HL-60 (cell line): ENCODE measurements around the gene AIF1.

Experiments used
- DNase-seq, 2 experiments: peaks; one replicate each; pipeline ENCODE4 v3.0.0-alpha.2; 2010 to 2020; ENCODE audit warnings: low read depth in 1 of 2, low spot score in 1 of 2
- H3K27ac ChIP-seq: fragments of 250-450 bp; sonication (Bioruptor Pico); replicated peaks from 2 replicates; pipeline ENCODE4 v1.5.1; 2020; ENCODE audit warnings: mild to moderate bottlenecking, moderate library complexity
- H3K27me3 ChIP-seq: fragments of 250-450 bp; sonication (Bioruptor Pico); 2 replicates; pipeline ENCODE4 v1.5.1; 2021; ENCODE audit warnings: mild to moderate bottlenecking, moderate library complexity; ENCODE audit not compliant: insufficient read depth, poor library complexity, severe bottlenecking
- H3K4me3 ChIP-seq: replicated peaks from 2 replicates; pipeline ENCODE4 v1.5.1; 2011; ENCODE audit warnings: mild to moderate bottlenecking, control low read depth, low read length; ENCODE audit not compliant: insufficient read depth
- GABPA ChIP-seq: IDR thresholded peaks from 2 replicates; pipeline ENCODE4 v1.6.1; 2012; ENCODE audit warnings: low read depth
- POLR2AphosphoS5 ChIP-seq: IDR thresholded peaks from 2 replicates; pipeline ENCODE4 v1.6.1; 2012; ENCODE audit warnings: low read depth
- REST ChIP-seq: IDR thresholded peaks from 2 replicates; pipeline ENCODE4 v1.6.1; 2012; ENCODE audit warnings: low read depth; ENCODE audit not compliant: insufficient replicate concordance
- SPI1 ChIP-seq: IDR thresholded peaks from 2 replicates; pipeline ENCODE4 v1.6.1; 2012; ENCODE audit warnings: low read depth, mild to moderate bottlenecking, borderline replicate concordance
- TF ChIP-seq, protein P1 (sequence below): IDR thresholded peaks from one replicate; pipeline ENCODE4 v1.5.1; 2011; ENCODE audit warnings: low read length, control low read depth, inconsistent platforms; ENCODE audit not compliant: insufficient read depth

Gene AIF1

DNA sequence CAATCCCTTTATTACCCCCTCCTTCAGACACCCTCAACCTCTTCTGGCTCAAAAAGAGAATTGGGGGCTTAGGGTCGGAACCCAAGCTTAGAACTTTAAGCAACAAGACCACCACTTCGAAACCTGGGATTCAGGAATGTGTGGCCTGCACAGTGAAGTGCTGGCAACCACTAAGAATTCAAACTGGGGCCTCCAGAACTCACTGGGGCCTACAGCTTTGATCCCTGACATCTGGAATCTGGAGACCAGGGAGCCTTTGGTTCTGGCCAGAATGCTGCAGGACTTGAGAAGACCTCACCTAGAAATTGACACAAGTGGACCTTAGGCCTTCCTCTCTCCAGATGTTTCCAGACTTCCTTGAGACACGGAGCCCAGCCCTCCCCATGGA lies 37.5 kb upstream of the AIF1 start:
- Histone ChIP-seq H3K27me3 (no peaks in the 10 kb centered on the region), H3K4me3 (peak overlapping the region; percentile 79), H3K27ac (no peak overlapping the region)
- TF ChIP-seq GABPA (no peak), REST (no peak), SPI1 (no peak), POLR2AphosphoS5 (no peak)
- TF ChIP-seq, protein P1, sequence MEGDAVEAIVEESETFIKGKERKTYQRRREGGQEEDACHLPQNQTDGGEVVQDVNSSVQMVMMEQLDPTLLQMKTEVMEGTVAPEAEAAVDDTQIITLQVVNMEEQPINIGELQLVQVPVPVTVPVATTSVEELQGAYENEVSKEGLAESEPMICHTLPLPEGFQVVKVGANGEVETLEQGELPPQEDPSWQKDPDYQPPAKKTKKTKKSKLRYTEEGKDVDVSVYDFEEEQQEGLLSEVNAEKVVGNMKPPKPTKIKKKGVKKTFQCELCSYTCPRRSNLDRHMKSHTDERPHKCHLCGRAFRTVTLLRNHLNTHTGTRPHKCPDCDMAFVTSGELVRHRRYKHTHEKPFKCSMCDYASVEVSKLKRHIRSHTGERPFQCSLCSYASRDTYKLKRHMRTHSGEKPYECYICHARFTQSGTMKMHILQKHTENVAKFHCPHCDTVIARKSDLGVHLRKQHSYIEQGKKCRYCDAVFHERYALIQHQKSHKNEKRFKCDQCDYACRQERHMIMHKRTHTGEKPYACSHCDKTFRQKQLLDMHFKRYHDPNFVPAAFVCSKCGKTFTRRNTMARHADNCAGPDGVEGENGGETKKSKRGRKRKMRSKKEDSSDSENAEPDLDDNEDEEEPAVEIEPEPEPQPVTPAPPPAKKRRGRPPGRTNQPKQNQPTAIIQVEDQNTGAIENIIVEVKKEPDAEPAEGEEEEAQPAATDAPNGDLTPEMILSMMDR: no peak
- no peak for DNase-seq

GRCh38 chr6:31578184-31579118 lies 36.6 kb upstream of the AIF1 start:
- Histone ChIP-seq H3K27me3 (no peaks in the 10 kb centered on the region), H3K27ac (no peak overlapping the region), H3K4me3 (peak overlapping the region; percentile 79)
- peak; percentile 75; the same call in 1 of the 2 replicates for TF ChIP-seq POLR2AphosphoS5
- TF ChIP-seq, protein P1: no peak
- DNase-seq: no peak

DNA sequence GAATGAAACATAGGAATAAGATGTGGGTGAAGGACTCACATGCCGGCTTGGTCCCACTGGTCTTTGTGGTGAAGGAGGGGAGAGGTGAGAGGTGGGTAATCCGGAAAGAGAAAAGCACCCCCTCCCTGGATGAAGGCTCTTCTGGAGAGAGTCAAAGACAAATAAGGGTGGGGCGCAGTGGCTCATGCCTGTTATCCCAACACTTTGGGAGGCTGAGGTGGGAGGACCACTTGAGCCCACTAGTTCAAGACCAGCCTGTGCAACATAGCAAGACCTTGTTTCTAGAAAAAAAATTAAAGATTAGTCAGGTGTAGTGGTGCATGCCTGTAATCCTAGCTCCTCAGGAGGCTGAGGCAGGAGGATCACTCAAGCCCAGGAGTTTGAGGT lies 35.9 kb upstream of the AIF1 start:
- DNase-seq: no peak
- no peak overlapping the region for H3K4me3 ChIP-seq
- no peak for TF ChIP-seq POLR2AphosphoS5
- no peak for TF ChIP-seq GABPA
- TF ChIP-seq REST: no peak
- TF ChIP-seq, protein P1: no peak
- H3K27me3 ChIP-seq: no peaks in the 10 kb centered on the region
- no peak overlapping the region for H3K27ac ChIP-seq
